ENCODE results near the gene RGS11.

- TF ChIP-seq CTCF (IDR thresholded peaks at IDR 0.05; ENCODE audit: low read depth, low read length, poor library complexity, severe bottlenecking): no peak
- TF ChIP-seq EZH2phosphoT487 (IDR thresholded peaks at IDR 0.05; ENCODE audit: borderline replicate concordance, low read length): no peak
Measured at GRCh38 chr16:306911-307370, 31.2 kb upstream of the RGS11 start.

All from DOHH2 (cell line).